Neuronal stem cell (in vitro differentiated cells): Measurements from ENCODE around the gene ZNF618.
A peak's percentile ranks its signal among the peaks of the same experiment; 100 is the strongest.

Source experiments
- DNase-seq: peaks from one replicate; pipeline ENCODE4 v3.0.0-alpha.2; 2013; ENCODE audit warnings: low spot score
- H2AFZ ChIP-seq: one replicate; pipeline ENCODE4 v1.6.1; 2013; ENCODE audit warnings: mild to moderate bottlenecking, low read length, inconsistent platforms
- H2AK5ac ChIP-seq: 2 replicates; pipeline ENCODE4 v1.6.1; 2013; ENCODE audit warnings: low read depth, mild to moderate bottlenecking, inconsistent platforms, low read length, moderate library complexity, mixed read lengths
- H2BK120ac ChIP-seq: 2 replicates; pipeline ENCODE4 v1.6.1; 2013; ENCODE audit warnings: low read depth, mild to moderate bottlenecking, inconsistent platforms, low read length, moderate library complexity, mixed read lengths
- H2BK12ac ChIP-seq: one replicate; pipeline ENCODE4 v1.6.1; 2013; ENCODE audit warnings: low read length, inconsistent platforms
- H2BK15ac ChIP-seq: 2 replicates; pipeline ENCODE4 v1.6.1; 2013; ENCODE audit warnings: mild to moderate bottlenecking, low read length, inconsistent platforms, mixed read lengths
- H2BK5ac ChIP-seq: one replicate; pipeline ENCODE4 v1.6.1; 2013; ENCODE audit warnings: inconsistent platforms, mild to moderate bottlenecking, low read length, moderate library complexity
- H3K14ac ChIP-seq: one replicate; pipeline ENCODE4 v1.6.1; 2013; ENCODE audit warnings: low read length, inconsistent platforms
- H3K18ac ChIP-seq: 2 replicates; pipeline ENCODE4 v1.6.1; 2013; ENCODE audit warnings: low read length, inconsistent platforms
- H3K23ac ChIP-seq: 2 replicates; pipeline ENCODE4 v1.6.1; 2013; ENCODE audit warnings: low read depth, mild to moderate bottlenecking, mixed read lengths, low read length, inconsistent platforms; ENCODE audit not compliant: poor library complexity
- H3K27ac ChIP-seq: replicated peaks from 3 replicates; pipeline ENCODE4 v1.5.1; 2013; ENCODE audit warnings: low read length, inconsistent platforms
- H3K27me3 ChIP-seq, 3 experiments: 2 replicates each; pipeline ENCODE4 v1.6.1; 2013; ENCODE audit warnings: low read length in 3 of 3, mild to moderate bottlenecking in 2 of 3, inconsistent platforms in 1 of 3, low read depth in 1 of 3, mixed read lengths in 1 of 3, moderate library complexity in 1 of 3; ENCODE audit not compliant: control insufficient read depth in 3 of 3, insufficient read depth in 3 of 3
- H3K36me3 ChIP-seq, 2 donors: replicated peaks in 1 of 2; 2 replicates each; pipeline ENCODE4 v1.6.1; 2013; ENCODE audit warnings: low read length in 2 of 2; ENCODE audit not compliant: control insufficient read depth in 2 of 2, insufficient read depth in 2 of 2
- H3K4ac ChIP-seq: 2 replicates; pipeline ENCODE4 v1.6.1; 2013; ENCODE audit warnings: inconsistent platforms, mild to moderate bottlenecking, low read length, moderate library complexity
- H3K4me1 ChIP-seq, 2 donors: 1 replicate in 1 of 2; 2 replicates in 1 of 2; pipeline ENCODE4 v1.6.1; 2013; ENCODE audit warnings: low read length in 2 of 2, low read depth in 1 of 2; ENCODE audit not compliant: control insufficient read depth in 2 of 2, insufficient read depth in 1 of 2
- H3K4me2 ChIP-seq: one replicate; pipeline ENCODE4 v1.6.1; 2013; ENCODE audit warnings: mild to moderate bottlenecking, low read length, inconsistent platforms; ENCODE audit not compliant: insufficient read depth, poor library complexity, severe bottlenecking
- H3K4me3 ChIP-seq, 2 donors: 2 replicates each; pipeline ENCODE4 v1.5.1; 2013; ENCODE audit warnings: low read length in 2 of 2, mild to moderate bottlenecking in 2 of 2, inconsistent platforms in 1 of 2, moderate library complexity in 1 of 2
- H3K79me1 ChIP-seq: one replicate; pipeline ENCODE4 v1.6.1; 2013; ENCODE audit warnings: low read depth, mild to moderate bottlenecking, inconsistent platforms, low read length, moderate library complexity
- H3K9ac ChIP-seq: one replicate; pipeline ENCODE4 v1.6.1; 2013; ENCODE audit warnings: mild to moderate bottlenecking, low read depth, low read length, inconsistent platforms; ENCODE audit not compliant: poor library complexity
- H3K9me3 ChIP-seq, 2 donors: replicated peaks in 1 of 2; 2 replicates each; pipeline versions ENCODE3 to v1.6.1; 2013; ENCODE audit warnings: low read length in 2 of 2, mild to moderate bottlenecking in 2 of 2, inconsistent platforms in 1 of 2, low read depth in 1 of 2, mixed read lengths in 1 of 2, moderate library complexity in 1 of 2; ENCODE audit not compliant: control insufficient read depth in 2 of 2, insufficient read depth in 1 of 2
- H4K8ac ChIP-seq: one replicate; pipeline ENCODE4 v1.6.1; 2013; ENCODE audit warnings: low read depth, mild to moderate bottlenecking, inconsistent platforms, low read length, moderate library complexity
- H4K91ac ChIP-seq: one replicate; pipeline ENCODE4 v1.6.1; 2013; ENCODE audit warnings: low read length, low read depth, mild to moderate bottlenecking, inconsistent platforms; ENCODE audit not compliant: poor library complexity
- WGBS, 2 donors: extraction: QIAGEN DNeasy Blood & Tissue Kit; methylation state at CpG; one replicate each; pipeline ENCODE4 v1.1.7; 2013; ENCODE audit warnings: missing lambda C conversion rate in 2 of 2, mixed read lengths in 1 of 2; ENCODE audit not compliant: insufficient read length in 2 of 2, insufficient replicate concordance in 1 of 2; ENCODE audit errors: extremely low coverage in 2 of 2; 5-methylcytosine and 5-hydroxymethylcytosine counted together

The ZNF618 gene

DNA sequence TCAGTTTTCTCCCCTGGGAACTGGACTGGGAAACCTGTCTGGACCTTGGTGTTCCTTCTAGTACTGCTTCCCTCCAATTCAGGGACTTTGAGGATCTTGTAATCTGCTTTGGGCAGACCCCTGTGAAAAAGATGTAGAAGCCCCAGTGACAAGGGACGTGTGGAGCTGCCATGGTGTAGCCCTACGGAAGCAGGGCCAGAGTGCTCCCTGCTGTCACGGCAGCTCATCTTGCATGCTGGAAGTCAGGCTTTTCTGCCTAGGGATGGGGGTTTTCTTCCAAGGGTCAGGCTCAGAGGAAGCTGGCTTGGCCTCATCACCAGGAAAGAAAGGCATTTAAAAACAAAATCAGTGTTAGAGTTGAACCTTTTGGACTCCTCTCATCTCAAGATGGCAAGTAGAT is 115.6 kb downstream of the ZNF618 start:
- H3K18ac ChIP-seq: no peak overlapping the region
- no peak overlapping the region for H4K8ac ChIP-seq
- no peak overlapping the region for H2BK5ac ChIP-seq
- H3K9me3 ChIP-seq: no peaks in the 10 kb centered on the region
- H3K4me2 ChIP-seq: no peak overlapping the region
- no peak overlapping the region for H3K9ac ChIP-seq
- no CpG with 5 or more reads among the region's 3 CpGs for WGBS, 2 donors
- peaks cover 22 to 45% of the 10 kb centered on the region in 2 donors for H3K36me3 ChIP-seq
- H2BK15ac ChIP-seq: no peak overlapping the region
- no peak overlapping the region for H3K23ac ChIP-seq
- no peak overlapping the region for H3K4ac ChIP-seq
- H3K4me3 ChIP-seq: no peak overlapping the region
- no peak overlapping the region for H4K91ac ChIP-seq
- H2AFZ ChIP-seq: no peak overlapping the region
- no peak overlapping the region for H3K14ac ChIP-seq
- no peak overlapping the region for H2BK120ac ChIP-seq
- no peak overlapping the region for H3K27ac ChIP-seq
- DNase-seq: no peak
- no peaks in the 10 kb centered on the region for H3K27me3 ChIP-seq
- H2AK5ac ChIP-seq: no peak overlapping the region
- peaks cover 10% of the 10 kb centered on the region for H3K79me1 ChIP-seq
- H3K4me1 ChIP-seq: peaks cover 2% of the 10 kb centered on the region in 2 donors
- no peak overlapping the region for H2BK12ac ChIP-seq

DNA sequence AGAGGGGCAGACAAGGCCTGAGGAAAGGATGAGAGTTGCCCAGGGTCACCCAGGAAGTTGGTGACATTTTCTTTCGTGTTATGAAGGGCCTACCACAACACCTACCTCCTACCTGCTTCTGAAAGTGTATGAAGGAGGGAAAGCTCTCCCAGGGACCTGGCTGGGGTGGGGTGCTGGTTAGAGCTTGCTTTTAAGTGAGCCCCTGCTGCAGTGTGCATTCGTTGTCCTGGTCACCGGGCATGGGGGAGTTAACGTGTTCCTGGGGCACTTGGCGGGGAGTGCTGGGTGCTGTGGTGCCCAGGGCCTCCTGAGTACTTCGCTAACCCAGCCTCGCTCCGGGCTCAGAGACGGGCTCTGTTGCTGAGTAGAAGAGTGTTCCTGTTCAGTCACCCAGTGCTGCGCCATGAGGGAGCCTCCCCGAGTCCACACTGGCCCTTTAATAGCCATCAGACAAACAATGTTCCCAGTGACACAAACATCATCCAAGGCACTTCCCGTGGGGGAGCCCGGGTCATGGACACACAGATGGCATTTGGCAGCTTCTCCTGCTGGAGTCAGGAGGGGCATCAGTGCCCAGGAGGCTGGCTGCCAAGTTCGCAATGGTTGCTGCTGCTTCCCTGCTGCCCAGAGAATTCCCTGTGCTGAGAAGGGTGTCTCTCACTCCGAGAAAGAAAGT is 116.3 kb downstream of the ZNF618 start:
- Histone ChIP-seq H2AK5ac (no peak overlapping the region), H3K36me3 (peaks cover 21 to 45% of the 10 kb centered on the region in 2 donors), H3K4me2 (no peak overlapping the region), H3K14ac (no peak overlapping the region), H3K9me3 (no peaks in the 10 kb centered on the region), H4K91ac (no peak overlapping the region), H3K9ac (no peak overlapping the region), H2AFZ (no peak overlapping the region), H3K4ac (no peak overlapping the region), H3K79me1 (peaks cover 10% of the 10 kb centered on the region), H3K4me3 (no peak overlapping the region), H2BK120ac (no peak overlapping the region), H2BK5ac (no peak overlapping the region), H2BK12ac (no peak overlapping the region), H4K8ac (no peak overlapping the region), H3K23ac (no peak overlapping the region), H2BK15ac (no peak overlapping the region), H3K27ac (no peak overlapping the region), H3K4me1 (peaks cover 2% of the 10 kb centered on the region in 2 donors), H3K27me3 (no peaks in the 10 kb centered on the region), H3K18ac (no peak overlapping the region)
- no peak for DNase-seq
- WGBS, 2 donors: no CpG with 5 or more reads among the region's 15 CpGs

- Histone ChIP-seq H2AFZ (no peak overlapping the region), H2AK5ac (no peak overlapping the region), H3K9me3 (no peaks in the 10 kb centered on the region), H3K14ac (no peak overlapping the region), H3K4me1 (peaks cover 2% of the 10 kb centered on the region in 2 donors), H3K4me2 (no peak overlapping the region), H3K9ac (no peak overlapping the region), H2BK5ac (no peak overlapping the region), H3K27me3 (no peaks in the 10 kb centered on the region), H4K8ac (no peak overlapping the region), H2BK12ac (no peak overlapping the region), H3K27ac (no peak overlapping the region), H3K4me3 (no peak overlapping the region), H3K36me3 (peaks cover 23 to 44% of the 10 kb centered on the region in 2 donors), H2BK120ac (no peak overlapping the region), H3K23ac (no peak overlapping the region), H3K4ac (no peak overlapping the region), H3K79me1 (peaks cover 13% of the 10 kb centered on the region), H3K18ac (no peak overlapping the region), H2BK15ac (no peak overlapping the region), H4K91ac (no peak overlapping the region)
- WGBS, 2 donors: no CpG with 5 or more reads among the region's 6 CpGs
- DNase-seq: no peak
Observed at GRCh38 chr9:113992994-113993393, 116.9 kb downstream of the ZNF618 start.

GRCh38 chr9:113993838-113994540 is 117.9 kb downstream of the ZNF618 start:
- H2AFZ ChIP-seq: no peak overlapping the region

More at GRCh38 chr9:113993838-113994540, 117.9 kb downstream of the ZNF618 start:
- Histone ChIP-seq H3K18ac (peak overlapping the region; percentile 21), H3K27ac (no peak overlapping the region), H3K4ac (no peak overlapping the region), H3K9ac (no peak overlapping the region), H3K27me3 (no peaks in the 10 kb centered on the region), H3K9me3 (no peaks in the 10 kb centered on the region), H2BK5ac (no peak overlapping the region), H2AK5ac (no peak overlapping the region), H3K4me3 (no peak overlapping the region), H2BK15ac (no peak overlapping the region), H3K79me1 (peaks cover 13% of the 10 kb centered on the region), H3K4me1 (peaks cover 2% of the 10 kb centered on the region in 2 donors), H3K23ac (no peak overlapping the region), H3K4me2 (no peak overlapping the region), H4K91ac (no peak overlapping the region), H3K36me3 (peaks cover 20 to 43% of the 10 kb centered on the region in 2 donors), H2BK12ac (no peak overlapping the region), H3K14ac (peak overlapping the region; percentile 87), H2BK120ac (no peak overlapping the region), H4K8ac (no peak overlapping the region)
- no peak for DNase-seq
- WGBS, 2 donors: no CpG with 5 or more reads among the region's 14 CpGs
